WTC11 (cell line): ENCODE results near the gene DSE. TPM values are rescaled to one million over a fixed set of nuclear protein-coding genes. Genes with fewer than 3 reads are reported as not detected.

Experiments
- ATAC-seq: fragments of 200-7000 bp; cut with Tn5 transposase; 2 replicates; pipeline ENCODE4 v1.10.0; 2021; ENCODE audit warnings: mild to moderate bottlenecking, moderate library complexity
- CTCF ChIA-PET: fragments of 300-600 bp; sonication (Branson Sonifier 250); formaldehyde crosslinking; loops from one replicate; lab custom pipeline; 2021; ENCODE audit warnings: antibody characterized with exemption; lab: Charles Lee
- POLR2A ChIA-PET: fragments of 350-600 bp; sonication (Branson Sonifier 250); formaldehyde crosslinking; loops from one replicate; lab custom pipeline; 2021; ENCODE audit warnings: antibody characterized with exemption; lab: Charles Lee
- DNase-seq: peaks from one replicate; pipeline ENCODE4 v3.0.0; 2021; ENCODE audit warnings: low spot score
- H3K27ac Mint-ChIP-seq: 2 replicates; pipeline ENCODE4 v1.8.0; 2021; ENCODE audit warnings: mixed read lengths
- H3K27me3 Mint-ChIP-seq: 2 replicates; pipeline ENCODE4 v1.8.0; 2021; ENCODE audit warnings: low read depth, mild to moderate bottlenecking, moderate library complexity, mixed read lengths
- H3K36me3 Mint-ChIP-seq: 2 replicates; pipeline ENCODE4 v1.8.0; 2021; ENCODE audit warnings: mixed read lengths
- H3K4me1 Mint-ChIP-seq: 2 replicates; pipeline ENCODE4 v1.8.0; 2022; ENCODE audit warnings: mixed read lengths
- H3K4me3 Mint-ChIP-seq: 2 replicates; pipeline ENCODE4 v1.8.0; 2021; ENCODE audit warnings: mild to moderate bottlenecking, moderate library complexity, mixed read lengths
- H3K9me3 Mint-ChIP-seq: 2 replicates; pipeline ENCODE4 v1.8.0; 2021; ENCODE audit warnings: mixed read lengths
- AFF4 ChIP-seq: sonication (generic); formaldehyde crosslinking; IDR thresholded peaks from 2 replicates; pipeline ENCODE4 v1.8.1; 2023; ENCODE audit warnings: mild to moderate bottlenecking, missing genetic modification reagents, borderline replicate concordance
- ATF6 ChIP-seq: sonication (generic); formaldehyde crosslinking; IDR thresholded peaks from 2 replicates; pipeline ENCODE4 v1.8.1; 2023; ENCODE audit warnings: mild to moderate bottlenecking, missing genetic modification reagents
- CBFB ChIP-seq: sonication (generic); formaldehyde crosslinking; IDR thresholded peaks from 2 replicates; pipeline ENCODE4 v1.8.1; 2022; ENCODE audit warnings: mild to moderate bottlenecking, low read depth, missing genetic modification reagents
- CDX4 ChIP-seq: fragments of 250-450 bp; sonication (Bioruptor Pico); IDR thresholded peaks from 2 replicates; pipeline ENCODE4 v1.9.0; 2021; ENCODE audit warnings: moderate library complexity, mild to moderate bottlenecking, inconsistent platforms, borderline replicate concordance
- CREM ChIP-seq: sonication (generic); formaldehyde crosslinking; IDR thresholded peaks from 2 replicates; pipeline ENCODE4 v1.8.1; 2022; ENCODE audit warnings: mild to moderate bottlenecking, missing genetic modification reagents, moderate library complexity
- FOXJ3 ChIP-seq: sonication (generic); formaldehyde crosslinking; IDR thresholded peaks from 2 replicates; pipeline ENCODE4 v1.9.0; 2021; ENCODE audit warnings: missing genetic modification reagents, mild to moderate bottlenecking, borderline replicate concordance
- FOXP1 ChIP-seq: sonication (generic); formaldehyde crosslinking; IDR thresholded peaks from 2 replicates; pipeline ENCODE4 v1.8.0; 2022; ENCODE audit warnings: missing genetic modification reagents, mild to moderate bottlenecking, moderate library complexity, borderline replicate concordance
- NFATC4 ChIP-seq: fragments of 250-450 bp; sonication (Bioruptor Pico); IDR thresholded peaks from 2 replicates; pipeline ENCODE4 v1.9.0; 2021; ENCODE audit warnings: mild to moderate bottlenecking
- NR1H2 ChIP-seq: sonication (generic); formaldehyde crosslinking; IDR thresholded peaks from 2 replicates; pipeline ENCODE4 v1.9.0; 2021; ENCODE audit warnings: mild to moderate bottlenecking, moderate library complexity, missing genetic modification reagents
- RELA ChIP-seq: sonication (generic); formaldehyde crosslinking; IDR thresholded peaks from 2 replicates; pipeline ENCODE4 v1.8.1; 2022; ENCODE audit warnings: missing genetic modification reagents, mild to moderate bottlenecking, borderline replicate concordance
- RORB ChIP-seq: fragments of 250-450 bp; sonication (Bioruptor Pico); IDR thresholded peaks from 2 replicates; pipeline ENCODE4 v1.9.0; 2021; ENCODE audit warnings: mild to moderate bottlenecking
- SOX15 ChIP-seq: fragments of 250-450 bp; sonication (Bioruptor Pico); IDR thresholded peaks from 2 replicates; pipeline ENCODE4 v1.9.0; 2021; ENCODE audit warnings: mild to moderate bottlenecking
- TEAD1 ChIP-seq: sonication (generic); formaldehyde crosslinking; IDR thresholded peaks from 2 replicates; pipeline ENCODE4 v1.8.0; 2022; ENCODE audit warnings: mild to moderate bottlenecking, missing genetic modification reagents
- ZNF232 ChIP-seq: sonication (generic); formaldehyde crosslinking; IDR thresholded peaks from 2 replicates; pipeline ENCODE4 v1.8.0; 2022; ENCODE audit warnings: mild to moderate bottlenecking, missing genetic modification reagents
- ZNF423 ChIP-seq: fragments of 250-450 bp; sonication (Bioruptor Pico); IDR thresholded peaks from 2 replicates; pipeline ENCODE4 v2.1.2; 2022; ENCODE audit warnings: mild to moderate bottlenecking, moderate library complexity
- ZNF425 ChIP-seq: fragments of 250-450 bp; sonication (Bioruptor Pico); conservative IDR thresholded peaks from 2 replicates; pipeline ENCODE4 v1.9.0; 2021; ENCODE audit warnings: mild to moderate bottlenecking
- total RNA-seq: library from RNA; stranded (reverse); gene quantifications from 3 replicates; pipeline ENCODE4 v1.2.3, GENCODE V29; 2021
- TF ChIP-seq, protein P1 (sequence below): sonication (generic); formaldehyde crosslinking; IDR thresholded peaks from 2 replicates; pipeline ENCODE4 v1.8.1; 2023; ENCODE audit warnings: mild to moderate bottlenecking, missing genetic modification reagents
- TF ChIP-seq, protein P2 (sequence below): sonication (generic); formaldehyde crosslinking; IDR thresholded peaks from 2 replicates; pipeline ENCODE4 v1.8.1; 2022; ENCODE audit warnings: missing genetic modification reagents, borderline replicate concordance
- TF ChIP-seq, protein P3 (sequence below): sonication (generic); formaldehyde crosslinking; IDR thresholded peaks from 2 replicates; pipeline ENCODE4 v1.8.1; 2022; ENCODE audit warnings: low read depth, mild to moderate bottlenecking, moderate library complexity, missing genetic modification reagents, borderline replicate concordance
- TF ChIP-seq, protein P4 (sequence below): sonication (generic); formaldehyde crosslinking; IDR thresholded peaks from 2 replicates; pipeline ENCODE4 v1.8.0; 2022; ENCODE audit warnings: mild to moderate bottlenecking, missing genetic modification reagents
- TF ChIP-seq, protein P5 (sequence below): sonication (generic); formaldehyde crosslinking; IDR thresholded peaks from 2 replicates; pipeline ENCODE4 v1.8.0; 2022; ENCODE audit warnings: mild to moderate bottlenecking, missing genetic modification reagents
- TF ChIP-seq, protein P6 (sequence below): sonication (generic); formaldehyde crosslinking; IDR thresholded peaks from 2 replicates; pipeline ENCODE4 v1.8.1; 2023; ENCODE audit warnings: mild to moderate bottlenecking, missing genetic modification reagents, moderate library complexity

DSE gene
- total RNA-seq, 1 experiment from 2014 or later = 78.3 TPM

DNA sequence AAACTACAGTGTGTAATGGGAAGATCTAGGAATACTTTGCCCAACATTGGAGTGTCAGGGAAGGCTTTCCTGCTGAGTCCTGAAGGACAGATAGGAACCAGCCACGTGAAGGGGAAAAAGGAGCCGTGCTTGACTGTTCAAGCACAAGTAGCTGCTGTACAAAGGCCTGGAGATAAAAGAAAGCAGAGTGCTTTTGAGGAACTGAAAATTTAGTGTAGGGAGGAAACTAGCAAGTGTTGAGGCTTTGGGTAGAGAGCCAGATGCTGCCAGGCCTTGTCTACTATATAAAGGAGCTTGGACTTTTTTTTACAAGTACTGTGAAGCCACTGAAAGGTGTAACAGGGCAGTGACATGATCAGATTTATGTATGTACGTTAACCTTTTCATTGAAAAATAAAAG lies 39.0 kb downstream of the DSE start (continued):
- TF ChIP-seq CDX4 (CRISPR knock-in tag) = no peak
- TF ChIP-seq ZNF425 (CRISPR knock-in tag) = no peak
- TF ChIP-seq, protein P1, sequence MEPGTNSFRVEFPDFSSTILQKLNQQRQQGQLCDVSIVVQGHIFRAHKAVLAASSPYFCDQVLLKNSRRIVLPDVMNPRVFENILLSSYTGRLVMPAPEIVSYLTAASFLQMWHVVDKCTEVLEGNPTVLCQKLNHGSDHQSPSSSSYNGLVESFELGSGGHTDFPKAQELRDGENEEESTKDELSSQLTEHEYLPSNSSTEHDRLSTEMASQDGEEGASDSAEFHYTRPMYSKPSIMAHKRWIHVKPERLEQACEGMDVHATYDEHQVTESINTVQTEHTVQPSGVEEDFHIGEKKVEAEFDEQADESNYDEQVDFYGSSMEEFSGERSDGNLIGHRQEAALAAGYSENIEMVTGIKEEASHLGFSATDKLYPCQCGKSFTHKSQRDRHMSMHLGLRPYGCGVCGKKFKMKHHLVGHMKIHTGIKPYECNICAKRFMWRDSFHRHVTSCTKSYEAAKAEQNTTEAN = no peak
- no peak for TF ChIP-seq ZNF232
- no peak for TF ChIP-seq CBFB (CRISPR knock-in tag)

DNA sequence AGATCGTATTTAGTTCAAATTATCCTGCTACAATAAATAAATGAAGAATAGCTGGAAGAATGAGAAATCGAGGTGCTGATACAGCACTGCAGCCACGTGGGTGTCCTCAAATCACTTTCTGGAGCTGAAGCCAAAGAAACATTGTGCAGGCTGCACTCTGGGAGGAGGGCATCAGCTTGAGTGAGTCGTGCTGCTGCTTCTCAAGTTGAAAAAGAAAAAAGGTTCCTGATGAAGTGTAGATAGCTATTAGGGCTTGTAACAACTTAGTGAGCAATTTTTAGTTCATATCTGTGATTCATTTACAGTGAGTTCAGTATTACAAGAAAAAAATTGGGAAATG lies 40.5 kb downstream of the DSE start:
- DNase-seq = no peak
- peaks cover 13% of the 10 kb centered on the region for H3K36me3 Mint-ChIP-seq
- CTCF ChIA-PET = interaction anchor here (1.4 to 1.9 kb wide), 3 partner anchors 18 to 124 kb away, joined by 3 to 5 read pairs (median 4); no protein-coding TSS in a partner anchor
- TF ChIP-seq, protein P2, sequence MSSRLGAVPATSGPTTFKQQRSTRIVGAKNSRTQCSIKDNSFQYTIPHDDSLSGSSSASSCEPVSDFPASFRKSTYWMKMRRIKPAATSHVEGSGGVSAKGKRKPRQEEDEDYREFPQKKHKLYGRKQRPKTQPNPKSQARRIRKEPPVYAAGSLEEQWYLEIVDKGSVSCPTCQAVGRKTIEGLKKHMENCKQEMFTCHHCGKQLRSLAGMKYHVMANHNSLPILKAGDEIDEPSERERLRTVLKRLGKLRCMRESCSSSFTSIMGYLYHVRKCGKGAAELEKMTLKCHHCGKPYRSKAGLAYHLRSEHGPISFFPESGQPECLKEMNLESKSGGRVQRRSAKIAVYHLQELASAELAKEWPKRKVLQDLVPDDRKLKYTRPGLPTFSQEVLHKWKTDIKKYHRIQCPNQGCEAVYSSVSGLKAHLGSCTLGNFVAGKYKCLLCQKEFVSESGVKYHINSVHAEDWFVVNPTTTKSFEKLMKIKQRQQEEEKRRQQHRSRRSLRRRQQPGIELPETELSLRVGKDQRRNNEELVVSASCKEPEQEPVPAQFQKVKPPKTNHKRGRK (CRISPR knock-in tag) = no peak
- TF ChIP-seq FOXP1 (CRISPR knock-in tag) = no peak
- TF ChIP-seq CREM = no peak
- TF ChIP-seq RELA (CRISPR knock-in tag) = no peak
- TF ChIP-seq AFF4 (CRISPR knock-in tag) = no peak
- TF ChIP-seq, protein P3, sequence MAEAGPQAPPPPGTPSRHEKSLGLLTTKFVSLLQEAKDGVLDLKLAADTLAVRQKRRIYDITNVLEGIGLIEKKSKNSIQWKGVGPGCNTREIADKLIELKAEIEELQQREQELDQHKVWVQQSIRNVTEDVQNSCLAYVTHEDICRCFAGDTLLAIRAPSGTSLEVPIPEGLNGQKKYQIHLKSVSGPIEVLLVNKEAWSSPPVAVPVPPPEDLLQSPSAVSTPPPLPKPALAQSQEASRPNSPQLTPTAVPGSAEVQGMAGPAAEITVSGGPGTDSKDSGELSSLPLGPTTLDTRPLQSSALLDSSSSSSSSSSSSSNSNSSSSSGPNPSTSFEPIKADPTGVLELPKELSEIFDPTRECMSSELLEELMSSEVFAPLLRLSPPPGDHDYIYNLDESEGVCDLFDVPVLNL = no peak
- no peak for TF ChIP-seq FOXJ3 (CRISPR knock-in tag)
- TF ChIP-seq TEAD1 (CRISPR knock-in tag) = no peak
- no peak for TF ChIP-seq ATF6 (CRISPR knock-in tag)
- TF ChIP-seq, protein P4, sequence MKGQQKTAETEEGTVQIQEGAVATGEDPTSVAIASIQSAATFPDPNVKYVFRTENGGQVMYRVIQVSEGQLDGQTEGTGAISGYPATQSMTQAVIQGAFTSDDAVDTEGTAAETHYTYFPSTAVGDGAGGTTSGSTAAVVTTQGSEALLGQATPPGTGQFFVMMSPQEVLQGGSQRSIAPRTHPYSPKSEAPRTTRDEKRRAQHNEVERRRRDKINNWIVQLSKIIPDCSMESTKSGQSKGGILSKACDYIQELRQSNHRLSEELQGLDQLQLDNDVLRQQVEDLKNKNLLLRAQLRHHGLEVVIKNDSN (CRISPR knock-in tag) = no peak
- no peak for TF ChIP-seq NR1H2
- TF ChIP-seq, protein P5, sequence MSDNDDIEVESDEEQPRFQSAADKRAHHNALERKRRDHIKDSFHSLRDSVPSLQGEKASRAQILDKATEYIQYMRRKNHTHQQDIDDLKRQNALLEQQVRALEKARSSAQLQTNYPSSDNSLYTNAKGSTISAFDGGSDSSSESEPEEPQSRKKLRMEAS (CRISPR knock-in tag) = no peak
- TF ChIP-seq, protein P6, sequence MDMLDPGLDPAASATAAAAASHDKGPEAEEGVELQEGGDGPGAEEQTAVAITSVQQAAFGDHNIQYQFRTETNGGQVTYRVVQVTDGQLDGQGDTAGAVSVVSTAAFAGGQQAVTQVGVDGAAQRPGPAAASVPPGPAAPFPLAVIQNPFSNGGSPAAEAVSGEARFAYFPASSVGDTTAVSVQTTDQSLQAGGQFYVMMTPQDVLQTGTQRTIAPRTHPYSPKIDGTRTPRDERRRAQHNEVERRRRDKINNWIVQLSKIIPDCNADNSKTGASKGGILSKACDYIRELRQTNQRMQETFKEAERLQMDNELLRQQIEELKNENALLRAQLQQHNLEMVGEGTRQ = no peak
- TF ChIP-seq NFATC4 (CRISPR knock-in tag) = no peak
- TF ChIP-seq SOX15 = no peak
- no peak for TF ChIP-seq ZNF423 (CRISPR knock-in tag)
- TF ChIP-seq RORB (CRISPR knock-in tag) = no peak
- TF ChIP-seq, all 79 proteins: peak for 0
- Mint-ChIP-seq H3K4me1 (peaks cover 54% of the 10 kb centered on the region), H3K27ac (peak overlapping the region; percentile 70), H3K4me3 (no peak overlapping the region), H3K27me3 (no peaks in the 10 kb centered on the region), H3K9me3 (no peaks in the 10 kb centered on the region)
- ATAC-seq = no peak
- POLR2A ChIA-PET = no interaction called here
